Activated T-cell treated with anti-CD3 and anti-CD28 coated beads for 4 hours (primary cell): ENCODE results near the gene MAP1LC3A.

Source experiments
- DNase-seq: peaks from one replicate; pipeline ENCODE4 v3.0.0-alpha.2; 2020

Gene MAP1LC3A

GRCh38 chr20:34549929-34550305 is 8.6 kb upstream of the MAP1LC3A start:
- DNase-seq: no peak

- DNase-seq: no peak
Measured at GRCh38 chr20:34552569-34552968, 5.9 kb upstream of the MAP1LC3A start.

- no peak for DNase-seq
Measured at GRCh38 chr20:34553366-34553867, 5.1 kb upstream of the MAP1LC3A start.

- DNase-seq: no peak
Measured at GRCh38 chr20:34557936-34558319, 590 bp upstream of the MAP1LC3A start.

- no peak for DNase-seq
Measured at GRCh38 chr20:34559311-34560140, 1.0 kb downstream of the MAP1LC3A start.

GRCh38 chr20:34560141-34560523 is 1.6 kb downstream of the MAP1LC3A start:
- DNase-seq: no peak

GRCh38 chr20:34560614-34561013 is 2.1 kb downstream of the MAP1LC3A start:
- DNase-seq: no peak

- no peak for DNase-seq
Measured at GRCh38 chr20:34561661-34562060, 3.1 kb downstream of the MAP1LC3A start.

GRCh38 chr20:34562641-34563040 is 4.1 kb downstream of the MAP1LC3A start:
- DNase-seq: no peak

- no peak for DNase-seq
Measured at GRCh38 chr20:34564833-34565232, 6.3 kb downstream of the MAP1LC3A start.

- no peak for DNase-seq
Measured at GRCh38 chr20:34566978-34567891, 8.7 kb downstream of the MAP1LC3A start.

GRCh38 chr20:34567892-34568865 is 9.7 kb downstream of the MAP1LC3A start:
- DNase-seq: no peak

- no peak for DNase-seq
Measured at GRCh38 chr20:34569598-34569997, 11.1 kb downstream of the MAP1LC3A start.

- DNase-seq: no peak
Measured at GRCh38 chr20:34570859-34571306, 12.4 kb downstream of the MAP1LC3A start.

GRCh38 chr20:34571753-34572152 is 13.2 kb downstream of the MAP1LC3A start:
- no peak for DNase-seq

GRCh38 chr20:34573541-34574300 is 15.2 kb downstream of the MAP1LC3A start:
- no peak for DNase-seq

GRCh38 chr20:34574426-34574825 is 15.9 kb downstream of the MAP1LC3A start:
- DNase-seq: no peak

GRCh38 chr20:34574861-34575260 is 16.3 kb downstream of the MAP1LC3A start:
- DNase-seq: no peak

GRCh38 chr20:34575271-34575670 is 16.8 kb downstream of the MAP1LC3A start:
- no peak for DNase-seq

- no peak for DNase-seq
Measured at GRCh38 chr20:34575756-34576155, 17.2 kb downstream of the MAP1LC3A start.

- DNase-seq: no peak
Measured at GRCh38 chr20:34577061-34577460, 18.5 kb downstream of the MAP1LC3A start.

GRCh38 chr20:34578025-34578424 is 19.5 kb downstream of the MAP1LC3A start:
- DNase-seq: no peak
